ENCODE measurements around the gene SOX11.

DNA sequence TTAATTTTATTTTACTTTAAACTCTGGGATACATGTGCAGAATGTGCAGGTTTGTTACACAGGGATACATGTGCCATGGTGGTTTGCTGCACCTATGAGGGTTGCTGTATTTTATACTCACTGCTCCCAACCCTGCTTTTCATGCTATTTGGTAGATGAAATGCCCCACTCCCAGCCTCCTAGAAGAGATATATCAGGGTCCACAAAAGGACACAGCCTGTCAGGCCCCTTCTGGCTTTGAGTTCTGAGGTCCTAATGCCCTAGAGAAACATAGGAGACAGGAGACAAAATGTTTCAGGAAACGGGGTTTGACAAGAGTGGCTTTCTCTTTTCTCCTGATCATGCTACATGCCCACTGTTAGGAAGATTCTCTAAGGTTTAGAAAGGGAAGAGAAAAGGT lies 27.1 kb upstream of the SOX11 start:
- TF ChIP-seq, protein P1, sequence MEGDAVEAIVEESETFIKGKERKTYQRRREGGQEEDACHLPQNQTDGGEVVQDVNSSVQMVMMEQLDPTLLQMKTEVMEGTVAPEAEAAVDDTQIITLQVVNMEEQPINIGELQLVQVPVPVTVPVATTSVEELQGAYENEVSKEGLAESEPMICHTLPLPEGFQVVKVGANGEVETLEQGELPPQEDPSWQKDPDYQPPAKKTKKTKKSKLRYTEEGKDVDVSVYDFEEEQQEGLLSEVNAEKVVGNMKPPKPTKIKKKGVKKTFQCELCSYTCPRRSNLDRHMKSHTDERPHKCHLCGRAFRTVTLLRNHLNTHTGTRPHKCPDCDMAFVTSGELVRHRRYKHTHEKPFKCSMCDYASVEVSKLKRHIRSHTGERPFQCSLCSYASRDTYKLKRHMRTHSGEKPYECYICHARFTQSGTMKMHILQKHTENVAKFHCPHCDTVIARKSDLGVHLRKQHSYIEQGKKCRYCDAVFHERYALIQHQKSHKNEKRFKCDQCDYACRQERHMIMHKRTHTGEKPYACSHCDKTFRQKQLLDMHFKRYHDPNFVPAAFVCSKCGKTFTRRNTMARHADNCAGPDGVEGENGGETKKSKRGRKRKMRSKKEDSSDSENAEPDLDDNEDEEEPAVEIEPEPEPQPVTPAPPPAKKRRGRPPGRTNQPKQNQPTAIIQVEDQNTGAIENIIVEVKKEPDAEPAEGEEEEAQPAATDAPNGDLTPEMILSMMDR (IDR thresholded peaks at IDR 0.05; ENCODE audit: low read depth, low read length) = no peak
- no peak for TF ChIP-seq POLR2A (IDR thresholded peaks at IDR 0.05; ENCODE audit: extremely low read depth, insufficient read length)
- TF ChIP-seq, protein P2, sequence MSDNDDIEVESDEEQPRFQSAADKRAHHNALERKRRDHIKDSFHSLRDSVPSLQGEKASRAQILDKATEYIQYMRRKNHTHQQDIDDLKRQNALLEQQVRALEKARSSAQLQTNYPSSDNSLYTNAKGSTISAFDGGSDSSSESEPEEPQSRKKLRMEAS (IDR thresholded peaks at IDR 0.05; ENCODE audit: low read depth, low read length) = no peak

All from NB4 (cell line).